Neural cell (in vitro differentiated cells): ENCODE data around the gene RIPK1. TPM values are rescaled to one million over a fixed set of nuclear protein-coding genes. Genes with fewer than 3 reads are reported as not detected.

Experiments
- H2AFZ ChIP-seq: fragments of 200-600, 300-800 bp; sonication (generic), shearing (Covaris generic); 2 replicates; pipeline ENCODE4 v1.6.0; 2014; ENCODE audit warnings: low read depth, mild to moderate bottlenecking, antibody characterized with exemption, low read length, moderate library complexity
- H3F3A ChIP-seq: fragments of 200-600 bp; shearing (Covaris generic); 2 replicates; pipeline ENCODE4 v1.6.1; 2016; ENCODE audit warnings: mild to moderate bottlenecking, moderate library complexity, mixed read lengths, antibody characterized with exemption, low read length; ENCODE audit not compliant: insufficient read depth, poor library complexity, severe bottlenecking
- H3K27ac ChIP-seq: fragments of 200-600, 300-800 bp; sonication (generic), shearing (Covaris generic); 2 replicates; pipeline ENCODE4 v1.5.1; 2014; ENCODE audit warnings: mild to moderate bottlenecking, low read length, moderate library complexity
- H3K27me3 ChIP-seq: fragments of 300-800, 200-600 bp; sonication (generic), shearing (Covaris generic); 2 replicates; pipeline ENCODE4 v1.6.0; 2014; ENCODE audit warnings: mild to moderate bottlenecking, low read depth, low read length, moderate library complexity; ENCODE audit not compliant: insufficient read depth
- H3K36me3 ChIP-seq: fragments of 300-800, 200-600 bp; sonication (generic), shearing (Covaris generic); 2 replicates; pipeline ENCODE4 v1.5.1; 2014; ENCODE audit warnings: mild to moderate bottlenecking, antibody characterized with exemption, low read length, moderate library complexity; ENCODE audit not compliant: insufficient read depth
- H3K4me2 ChIP-seq: fragments of 300-800, 200-600 bp; sonication (generic), shearing (Covaris generic); 2 replicates; pipeline ENCODE4 v1.6.0; 2014; ENCODE audit warnings: mild to moderate bottlenecking, low read length
- H3K4me3 ChIP-seq: fragments of 300-800, 200-600 bp; sonication (generic), shearing (Covaris generic); 2 replicates; pipeline ENCODE4 v1.5.1; 2014; ENCODE audit warnings: mild to moderate bottlenecking, low read length, moderate library complexity
- H3K79me2 ChIP-seq: fragments of 200-600 bp; shearing (Covaris generic); replicated peaks from 2 replicates; pipeline ENCODE4 v1.6.0; 2014; ENCODE audit warnings: mild to moderate bottlenecking, low read length, moderate library complexity; ENCODE audit not compliant: insufficient read depth
- H3K9ac ChIP-seq: fragments of 300-800, 200-600 bp; sonication (generic), shearing (Covaris generic); 2 replicates; pipeline ENCODE4 v1.6.1; 2016; ENCODE audit warnings: mild to moderate bottlenecking, low read length, mixed read lengths
- H3K9me2 ChIP-seq: fragments of 200-600 bp; shearing (Covaris generic); 2 replicates; pipeline ENCODE4 v1.6.1; 2016; ENCODE audit warnings: mild to moderate bottlenecking, low read length, mixed read lengths; ENCODE audit not compliant: insufficient read depth
- H3K9me3 ChIP-seq: fragments of 200-600, 300-800 bp; sonication (generic), shearing (Covaris generic); 2 replicates; pipeline ENCODE4 v1.6.1; 2016; ENCODE audit warnings: mild to moderate bottlenecking, mixed run types, low read length, moderate library complexity, mixed read lengths
- H4K20me1 ChIP-seq: fragments of 200-600 bp; shearing (Covaris generic); 2 replicates; pipeline ENCODE4 v1.6.1; 2016; ENCODE audit warnings: mild to moderate bottlenecking, mixed run types; ENCODE audit not compliant: insufficient read depth
- EP300 ChIP-seq: fragments of 450-650 bp; conservative IDR thresholded peaks from 2 replicates; pipeline ENCODE4 v1.6.1; 2014; ENCODE audit warnings: antibody characterized with exemption, mild to moderate bottlenecking, moderate library complexity; ENCODE audit not compliant: poor library complexity, severe bottlenecking
- EZH2 ChIP-seq: fragments of 200-600, 300-800 bp; shearing (Covaris generic), sonication (generic); IDR thresholded peaks from 2 replicates; pipeline ENCODE4 v1.6.1; 2014; ENCODE audit warnings: antibody characterized with exemption, low read length, borderline replicate concordance, mild to moderate bottlenecking; ENCODE audit not compliant: insufficient read depth, poor library complexity, severe bottlenecking
- MXI1 ChIP-seq: fragments of 450-650 bp; conservative IDR thresholded peaks from 2 replicates; pipeline ENCODE4 v1.6.1; 2014; ENCODE audit warnings: antibody characterized with exemption, mild to moderate bottlenecking; ENCODE audit not compliant: poor library complexity, severe bottlenecking
- POLR2AphosphoS5 ChIP-seq: IDR thresholded peaks from 2 replicates; pipeline ENCODE4 v1.6.1; 2012
- RAD21 ChIP-seq: fragments of 450-650 bp; conservative IDR thresholded peaks from 2 replicates; pipeline ENCODE4 v1.6.1; 2014; ENCODE audit warnings: antibody characterized with exemption, mild to moderate bottlenecking, moderate library complexity
- SMC3 ChIP-seq: fragments of 450-650 bp; conservative IDR thresholded peaks from 2 replicates; pipeline ENCODE4 v1.6.1; 2014; ENCODE audit warnings: antibody characterized with exemption, mild to moderate bottlenecking, moderate library complexity; ENCODE audit not compliant: poor library complexity
- TAF1 ChIP-seq: IDR thresholded peaks from 2 replicates; pipeline ENCODE4 v1.6.1; 2012; ENCODE audit warnings: low read depth
- polyA plus RNA-seq: library from polyadenylated mRNA; depleted of rRNA; stranded (reverse); fragments of >200 nt; gene quantifications from 2 replicates; pipeline ENCODE4 v1.2.3, GENCODE V29; 2014
- TF ChIP-seq, protein P1 (sequence below): fragments of 450-650 bp; IDR thresholded peaks from 2 replicates; pipeline ENCODE4 v1.5.1; 2014; ENCODE audit warnings: antibody characterized with exemption, mild to moderate bottlenecking, moderate library complexity; ENCODE audit not compliant: poor library complexity, severe bottlenecking
- TF ChIP-seq, protein P2 (sequence below): IDR thresholded peaks from 2 replicates; pipeline ENCODE4 v1.6.1; 2012; ENCODE audit warnings: borderline replicate concordance

Gene RIPK1
- polyA plus RNA-seq, 1 donor from 2014 or later = 8.5 TPM

DNA sequence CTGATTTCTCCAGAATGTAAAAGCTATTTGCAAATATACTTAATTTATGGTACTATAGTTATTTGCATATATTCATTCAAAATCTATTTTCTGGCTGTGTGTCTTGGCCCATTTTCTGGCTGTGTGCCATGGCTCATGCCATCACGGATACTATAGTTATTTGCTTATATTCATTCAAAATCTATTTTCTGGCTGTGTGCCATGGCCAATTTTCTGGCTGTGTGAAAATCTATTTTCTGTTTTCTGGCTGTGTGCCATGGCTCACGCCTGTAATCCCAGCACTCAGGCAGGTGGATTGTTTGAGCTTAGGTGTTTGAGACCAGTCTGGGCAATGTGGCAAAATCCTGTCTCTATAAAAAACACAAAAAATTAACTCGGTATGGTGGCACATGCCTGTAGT is 28.9 kb upstream of the RIPK1 start:
- Histone ChIP-seq H3K27me3 (no peaks in the 10 kb centered on the region), H4K20me1 (no peaks in the 10 kb centered on the region), H3K27ac (no peak overlapping the region), H3K4me2 (no peak overlapping the region), H3K79me2 (no peaks in the 10 kb centered on the region), H3K9me3 (no peaks in the 10 kb centered on the region), H3K36me3 (no peaks in the 10 kb centered on the region), H3K9me2 (no peaks in the 10 kb centered on the region), H2AFZ (no peak overlapping the region), H3K9ac (no peak overlapping the region), H3K4me3 (no peak overlapping the region), H3F3A (no peaks in the 10 kb centered on the region)
- TF ChIP-seq, protein P1, sequence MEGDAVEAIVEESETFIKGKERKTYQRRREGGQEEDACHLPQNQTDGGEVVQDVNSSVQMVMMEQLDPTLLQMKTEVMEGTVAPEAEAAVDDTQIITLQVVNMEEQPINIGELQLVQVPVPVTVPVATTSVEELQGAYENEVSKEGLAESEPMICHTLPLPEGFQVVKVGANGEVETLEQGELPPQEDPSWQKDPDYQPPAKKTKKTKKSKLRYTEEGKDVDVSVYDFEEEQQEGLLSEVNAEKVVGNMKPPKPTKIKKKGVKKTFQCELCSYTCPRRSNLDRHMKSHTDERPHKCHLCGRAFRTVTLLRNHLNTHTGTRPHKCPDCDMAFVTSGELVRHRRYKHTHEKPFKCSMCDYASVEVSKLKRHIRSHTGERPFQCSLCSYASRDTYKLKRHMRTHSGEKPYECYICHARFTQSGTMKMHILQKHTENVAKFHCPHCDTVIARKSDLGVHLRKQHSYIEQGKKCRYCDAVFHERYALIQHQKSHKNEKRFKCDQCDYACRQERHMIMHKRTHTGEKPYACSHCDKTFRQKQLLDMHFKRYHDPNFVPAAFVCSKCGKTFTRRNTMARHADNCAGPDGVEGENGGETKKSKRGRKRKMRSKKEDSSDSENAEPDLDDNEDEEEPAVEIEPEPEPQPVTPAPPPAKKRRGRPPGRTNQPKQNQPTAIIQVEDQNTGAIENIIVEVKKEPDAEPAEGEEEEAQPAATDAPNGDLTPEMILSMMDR = no peak
- no peak for TF ChIP-seq EZH2
- no peak for TF ChIP-seq RAD21
- TF ChIP-seq SMC3 = no peak
- TF ChIP-seq MXI1 = no peak
- no peak for TF ChIP-seq POLR2AphosphoS5
- no peak for TF ChIP-seq TAF1
- TF ChIP-seq EP300 = no peak
- TF ChIP-seq, protein P2, sequence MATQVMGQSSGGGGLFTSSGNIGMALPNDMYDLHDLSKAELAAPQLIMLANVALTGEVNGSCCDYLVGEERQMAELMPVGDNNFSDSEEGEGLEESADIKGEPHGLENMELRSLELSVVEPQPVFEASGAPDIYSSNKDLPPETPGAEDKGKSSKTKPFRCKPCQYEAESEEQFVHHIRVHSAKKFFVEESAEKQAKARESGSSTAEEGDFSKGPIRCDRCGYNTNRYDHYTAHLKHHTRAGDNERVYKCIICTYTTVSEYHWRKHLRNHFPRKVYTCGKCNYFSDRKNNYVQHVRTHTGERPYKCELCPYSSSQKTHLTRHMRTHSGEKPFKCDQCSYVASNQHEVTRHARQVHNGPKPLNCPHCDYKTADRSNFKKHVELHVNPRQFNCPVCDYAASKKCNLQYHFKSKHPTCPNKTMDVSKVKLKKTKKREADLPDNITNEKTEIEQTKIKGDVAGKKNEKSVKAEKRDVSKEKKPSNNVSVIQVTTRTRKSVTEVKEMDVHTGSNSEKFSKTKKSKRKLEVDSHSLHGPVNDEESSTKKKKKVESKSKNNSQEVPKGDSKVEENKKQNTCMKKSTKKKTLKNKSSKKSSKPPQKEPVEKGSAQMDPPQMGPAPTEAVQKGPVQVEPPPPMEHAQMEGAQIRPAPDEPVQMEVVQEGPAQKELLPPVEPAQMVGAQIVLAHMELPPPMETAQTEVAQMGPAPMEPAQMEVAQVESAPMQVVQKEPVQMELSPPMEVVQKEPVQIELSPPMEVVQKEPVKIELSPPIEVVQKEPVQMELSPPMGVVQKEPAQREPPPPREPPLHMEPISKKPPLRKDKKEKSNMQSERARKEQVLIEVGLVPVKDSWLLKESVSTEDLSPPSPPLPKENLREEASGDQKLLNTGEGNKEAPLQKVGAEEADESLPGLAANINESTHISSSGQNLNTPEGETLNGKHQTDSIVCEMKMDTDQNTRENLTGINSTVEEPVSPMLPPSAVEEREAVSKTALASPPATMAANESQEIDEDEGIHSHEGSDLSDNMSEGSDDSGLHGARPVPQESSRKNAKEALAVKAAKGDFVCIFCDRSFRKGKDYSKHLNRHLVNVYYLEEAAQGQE = no peak

DNA sequence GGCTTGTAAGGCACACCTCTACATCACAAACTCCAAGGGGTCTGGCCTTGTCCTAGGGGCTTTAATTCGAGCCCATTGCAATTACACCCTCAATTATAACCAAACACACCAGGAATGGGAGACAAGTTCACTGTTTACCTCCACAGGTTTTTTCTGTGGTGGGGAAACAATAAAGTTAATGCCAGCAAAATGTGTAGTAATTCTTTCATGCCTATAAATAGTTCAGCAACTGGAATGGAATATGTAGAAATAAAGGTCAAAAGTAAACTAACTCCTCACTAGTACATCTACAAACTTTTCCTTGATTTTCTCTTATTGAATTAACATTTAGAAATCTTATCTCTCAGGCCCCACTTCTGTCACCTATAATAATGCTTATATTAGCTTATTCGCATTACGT is 27.1 kb upstream of the RIPK1 start:
- H3K9me3 ChIP-seq = no peaks in the 10 kb centered on the region
- H3K79me2 ChIP-seq = no peaks in the 10 kb centered on the region
- no peaks in the 10 kb centered on the region for H3K9me2 ChIP-seq
- no peak for TF ChIP-seq EP300
- TF ChIP-seq EZH2 = no peak
- TF ChIP-seq, protein P1 = no peak
- no peak for TF ChIP-seq POLR2AphosphoS5
- no peak for TF ChIP-seq RAD21
- TF ChIP-seq SMC3 = no peak
- TF ChIP-seq, protein P2 = no peak
- no peak for TF ChIP-seq TAF1
- TF ChIP-seq MXI1 = no peak
- H3K4me3 ChIP-seq = no peak overlapping the region
- H4K20me1 ChIP-seq = no peaks in the 10 kb centered on the region
- no peak overlapping the region for H3K9ac ChIP-seq
- H3K4me2 ChIP-seq = no peak overlapping the region
- H3K36me3 ChIP-seq = no peaks in the 10 kb centered on the region
- no peak overlapping the region for H2AFZ ChIP-seq
- no peak overlapping the region for H3K27ac ChIP-seq
- no peaks in the 10 kb centered on the region for H3K27me3 ChIP-seq
- H3F3A ChIP-seq = no peaks in the 10 kb centered on the region
